GM12874 (cell line): ENCODE results near the gene SNX27.

Source experiments
- TF ChIP-seq, protein P1 (sequence below): IDR thresholded peaks from 2 replicates; pipeline ENCODE4 v1.5.1; 2011; ENCODE audit warnings: low read depth, mild to moderate bottlenecking, control low read depth, low read length, moderate library complexity; ENCODE audit not compliant: insufficient read depth

SNX27 gene

GRCh38 chr1:151644001-151644400 is 32.2 kb downstream of the SNX27 start:
- TF ChIP-seq, protein P1, sequence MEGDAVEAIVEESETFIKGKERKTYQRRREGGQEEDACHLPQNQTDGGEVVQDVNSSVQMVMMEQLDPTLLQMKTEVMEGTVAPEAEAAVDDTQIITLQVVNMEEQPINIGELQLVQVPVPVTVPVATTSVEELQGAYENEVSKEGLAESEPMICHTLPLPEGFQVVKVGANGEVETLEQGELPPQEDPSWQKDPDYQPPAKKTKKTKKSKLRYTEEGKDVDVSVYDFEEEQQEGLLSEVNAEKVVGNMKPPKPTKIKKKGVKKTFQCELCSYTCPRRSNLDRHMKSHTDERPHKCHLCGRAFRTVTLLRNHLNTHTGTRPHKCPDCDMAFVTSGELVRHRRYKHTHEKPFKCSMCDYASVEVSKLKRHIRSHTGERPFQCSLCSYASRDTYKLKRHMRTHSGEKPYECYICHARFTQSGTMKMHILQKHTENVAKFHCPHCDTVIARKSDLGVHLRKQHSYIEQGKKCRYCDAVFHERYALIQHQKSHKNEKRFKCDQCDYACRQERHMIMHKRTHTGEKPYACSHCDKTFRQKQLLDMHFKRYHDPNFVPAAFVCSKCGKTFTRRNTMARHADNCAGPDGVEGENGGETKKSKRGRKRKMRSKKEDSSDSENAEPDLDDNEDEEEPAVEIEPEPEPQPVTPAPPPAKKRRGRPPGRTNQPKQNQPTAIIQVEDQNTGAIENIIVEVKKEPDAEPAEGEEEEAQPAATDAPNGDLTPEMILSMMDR = no peak

DNA sequence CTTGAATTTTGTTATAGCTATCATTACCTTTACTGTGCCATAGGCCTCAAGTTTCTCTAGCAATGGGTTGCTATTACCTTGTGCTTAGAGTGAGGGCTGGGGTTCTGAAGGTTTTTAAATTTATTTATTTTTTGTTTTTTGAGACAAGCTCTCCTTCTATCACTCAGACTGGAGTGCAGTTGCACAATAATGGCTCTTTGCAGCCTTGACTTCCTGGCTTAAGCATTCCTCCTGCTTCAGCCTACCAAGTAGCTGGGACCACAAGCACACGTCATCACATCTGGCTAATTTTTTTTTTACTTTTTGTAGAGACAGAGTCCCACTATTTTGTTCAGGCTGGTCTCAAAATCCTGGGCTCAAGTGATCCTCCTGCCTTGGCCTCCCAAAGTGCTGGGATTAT is 41.5 kb downstream of the SNX27 start:
- TF ChIP-seq, protein P1 = no peak

GRCh38 chr1:151655371-151655770 is 43.5 kb downstream of the SNX27 start:
- TF ChIP-seq, protein P1 = no peak

DNA sequence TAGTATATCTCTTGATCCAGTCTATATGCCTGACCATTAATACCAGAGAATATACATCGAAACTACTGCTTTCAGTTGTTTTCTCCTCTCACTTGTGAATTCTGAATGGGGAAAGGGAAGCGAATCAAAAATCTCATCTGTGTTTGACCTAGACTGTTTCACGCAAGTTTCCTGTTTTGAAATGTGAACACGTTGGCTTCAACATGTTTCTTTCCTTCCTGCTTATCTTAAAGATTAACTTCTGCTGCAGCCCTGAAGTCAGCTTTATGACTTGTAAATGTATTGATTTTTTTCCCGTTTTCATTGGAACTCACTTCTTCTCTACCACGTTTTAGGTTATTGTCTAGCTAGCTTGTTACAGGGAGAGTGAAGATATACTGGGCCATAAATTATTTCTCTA is 49.9 kb downstream of the SNX27 start:
- TF ChIP-seq, protein P1 = no peak

GRCh38 chr1:151668090-151668489 is 56.2 kb downstream of the SNX27 start:
- TF ChIP-seq, protein P1 = no peak

- TF ChIP-seq, protein P1 = no peak
Measured at GRCh38 chr1:151673407-151673806, 61.6 kb downstream of the SNX27 start.

DNA sequence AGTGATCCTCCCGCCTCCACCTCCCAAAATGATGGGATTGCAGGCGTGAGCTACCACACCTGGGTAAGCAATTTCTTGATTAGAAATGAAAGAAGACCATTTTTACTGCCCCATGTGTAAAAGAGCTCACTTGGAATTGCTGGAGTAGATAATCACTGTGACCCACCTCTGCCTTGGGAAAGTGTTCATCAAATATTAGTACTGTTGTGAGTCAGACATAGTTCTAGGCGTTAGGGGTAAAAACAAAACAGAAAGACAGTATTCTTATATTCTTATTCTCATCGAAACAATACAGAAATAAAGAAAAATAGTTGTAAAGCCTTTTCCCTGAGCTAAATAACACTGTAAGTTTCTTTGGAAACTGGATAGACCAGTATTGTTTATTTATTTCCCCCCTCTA is 68.5 kb downstream of the SNX27 start:
- TF ChIP-seq, protein P1 = no peak

DNA sequence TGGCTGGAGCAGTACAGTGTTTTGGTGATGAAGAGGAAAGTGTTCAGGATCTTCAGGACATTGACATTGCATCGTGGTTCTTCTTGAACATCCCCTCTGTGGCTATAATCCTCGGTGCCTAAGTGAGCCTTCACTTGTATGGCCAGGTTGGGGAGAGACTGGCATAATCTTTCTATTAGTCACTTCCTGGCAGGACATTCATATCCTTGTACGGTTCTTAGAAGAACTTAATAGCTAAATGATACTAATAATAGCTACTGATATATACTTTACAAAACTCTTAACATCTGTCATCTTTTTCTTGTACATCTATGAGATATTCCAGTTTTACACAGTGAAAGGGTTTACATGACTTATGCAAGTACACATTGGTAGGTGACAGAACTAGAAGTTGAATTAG is 69.0 kb downstream of the SNX27 start:
- TF ChIP-seq, protein P1 = no peak
